OCI-LY1 (cell line): ENCODE data around the gene DCLK1.
"Not testable (repeated sequence)": the region's sequence is repeated elsewhere in the genome, so short reads cannot be mapped to it uniquely, and the experiment has no call there.

Source experiments
- H2AFZ ChIP-seq: fragments of 200-600 bp; sonication (generic), shearing (Covaris generic); 2 replicates; pipeline ENCODE4 v1.6.0; 2014; ENCODE audit warnings: antibody characterized with exemption, mild to moderate bottlenecking, low read length
- H3F3A ChIP-seq: fragments of 200-600 bp; sonication (generic), shearing (Covaris generic); 2 replicates; pipeline ENCODE4 v1.6.0; 2014; ENCODE audit warnings: mild to moderate bottlenecking, antibody characterized with exemption, low read length, moderate library complexity; ENCODE audit not compliant: insufficient read depth
- H3K27ac ChIP-seq: fragments of 200-600 bp; sonication (generic); 2 replicates; pipeline ENCODE4 v1.5.1; 2014; ENCODE audit warnings: low read length, mixed run types, mild to moderate bottlenecking, low read depth; ENCODE audit not compliant: poor library complexity, severe bottlenecking
- H3K27me3 ChIP-seq: fragments of 200-600 bp; sonication (generic); 2 replicates; pipeline ENCODE4 v1.6.0; 2014; ENCODE audit warnings: antibody characterized with exemption, mild to moderate bottlenecking, low read length, moderate library complexity; ENCODE audit not compliant: insufficient read depth
- H3K36me3 ChIP-seq: fragments of 200-600 bp; sonication (generic); 2 replicates; pipeline ENCODE4 v1.6.1; 2014; ENCODE audit warnings: mild to moderate bottlenecking, antibody characterized with exemption, low read length, moderate library complexity, mixed read lengths; ENCODE audit not compliant: insufficient read depth
- H3K4me1 ChIP-seq: fragments of 200-600 bp; sonication (generic); 2 replicates; pipeline ENCODE4 v1.5.1; 2014; ENCODE audit warnings: mild to moderate bottlenecking, low read length, moderate library complexity; ENCODE audit not compliant: insufficient read depth, severe bottlenecking
- H3K4me2 ChIP-seq: fragments of 200-600 bp; sonication (generic), shearing (Covaris generic); 2 replicates; pipeline ENCODE4 v1.6.1; 2014; ENCODE audit warnings: low read length
- H3K4me3 ChIP-seq: fragments of 200-600 bp; sonication (generic); 2 replicates; pipeline ENCODE4 v1.5.1; 2014; ENCODE audit warnings: low read length, low read depth, mild to moderate bottlenecking, mixed read lengths; ENCODE audit not compliant: poor library complexity, severe bottlenecking
- H3K79me2 ChIP-seq: fragments of 200-600 bp; shearing (Covaris generic); 2 replicates; pipeline ENCODE4 v1.6.1; 2016; ENCODE audit warnings: mixed run types, low read length, mixed read lengths; ENCODE audit not compliant: insufficient read depth
- H3K9ac ChIP-seq: fragments of 200-600 bp; sonication (generic), shearing (Covaris generic); 2 replicates; pipeline ENCODE4 v1.6.1; 2014; ENCODE audit warnings: mild to moderate bottlenecking, low read length, mixed read lengths
- H3K9me2 ChIP-seq: fragments of 200-600 bp; sonication (generic), shearing (Covaris generic); 2 replicates; pipeline ENCODE4 v1.6.1; 2014; ENCODE audit warnings: low read depth, mild to moderate bottlenecking, low read length, mixed read lengths
- H3K9me3 ChIP-seq: fragments of 200-600 bp; shearing (Covaris generic); 2 replicates; pipeline ENCODE4 v1.6.1; 2014; ENCODE audit warnings: low read length, mixed read lengths
- H4K20me1 ChIP-seq: fragments of 200-600 bp; sonication (generic), shearing (Covaris generic); 2 replicates; pipeline ENCODE4 v1.6.0; 2016; ENCODE audit warnings: mild to moderate bottlenecking, low read length; ENCODE audit not compliant: insufficient read depth
- EZH2 ChIP-seq: fragments of 200-600 bp; sonication (generic), shearing (Covaris generic); IDR thresholded peaks from 2 replicates; pipeline ENCODE4 v1.8.0; 2017; ENCODE audit warnings: borderline replicate concordance, mixed run types, mild to moderate bottlenecking, antibody characterized with exemption, low read length, moderate library complexity, mixed read lengths
- TF ChIP-seq, protein P1 (sequence below): fragments of 200-600 bp; sonication (generic), shearing (Covaris generic); IDR thresholded peaks from 2 replicates; pipeline ENCODE4 v1.5.1; 2017; ENCODE audit warnings: mild to moderate bottlenecking, antibody characterized with exemption, low read length, moderate library complexity, mixed read lengths

Gene DCLK1

DNA sequence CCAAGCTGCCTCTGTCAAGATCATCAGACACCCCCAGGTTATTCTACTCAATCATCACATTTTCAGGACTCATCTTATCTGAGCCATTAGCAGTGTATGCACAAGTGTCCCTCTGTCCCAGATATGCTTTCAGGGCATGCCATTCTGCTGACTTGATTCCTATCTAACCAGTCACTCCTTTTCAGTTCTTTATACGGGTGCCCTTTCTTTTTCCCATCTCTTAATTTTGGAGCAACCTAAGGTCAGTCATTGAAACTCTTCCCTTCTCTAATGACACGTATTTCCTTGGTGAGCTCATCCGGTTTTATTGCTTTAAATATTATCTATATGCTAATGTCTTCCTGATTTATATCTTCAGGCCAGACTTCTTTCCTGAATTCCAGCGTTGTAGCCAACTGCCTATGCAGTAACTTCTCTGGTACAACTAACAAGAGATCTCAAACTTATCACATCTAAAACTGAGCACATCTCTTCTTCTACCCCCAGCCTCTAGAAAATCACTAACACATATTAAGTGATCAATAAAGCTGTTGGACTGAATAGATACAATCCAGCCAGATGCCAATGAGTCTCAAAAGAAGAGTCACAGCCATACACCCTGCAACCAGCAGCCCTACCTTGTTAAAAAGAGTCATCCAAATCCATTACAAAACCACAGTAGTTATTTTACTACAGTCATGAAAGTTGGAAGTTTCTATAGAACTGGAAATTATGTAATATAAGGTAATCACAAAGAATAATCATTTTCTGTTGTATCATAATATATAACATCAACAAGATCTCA lies 58.8 kb downstream of the DCLK1 start:
- Histone ChIP-seq H2AFZ (no peak overlapping the region), H3K4me3 (no peak overlapping the region), H3K27ac (no peak overlapping the region), H3K9ac (no peak overlapping the region), H3F3A (no peaks in the 10 kb centered on the region), H3K79me2 (no peaks in the 10 kb centered on the region), H4K20me1 (no peaks in the 10 kb centered on the region), H3K27me3 (no peaks in the 10 kb centered on the region), H3K9me2 (no peaks in the 10 kb centered on the region), H3K36me3 (no peaks in the 10 kb centered on the region), H3K4me2 (no peak overlapping the region), H3K4me1 (no peaks in the 10 kb centered on the region), H3K9me3 (no peaks in the 10 kb centered on the region)
- no peak for TF ChIP-seq EZH2
- TF ChIP-seq, protein P1, sequence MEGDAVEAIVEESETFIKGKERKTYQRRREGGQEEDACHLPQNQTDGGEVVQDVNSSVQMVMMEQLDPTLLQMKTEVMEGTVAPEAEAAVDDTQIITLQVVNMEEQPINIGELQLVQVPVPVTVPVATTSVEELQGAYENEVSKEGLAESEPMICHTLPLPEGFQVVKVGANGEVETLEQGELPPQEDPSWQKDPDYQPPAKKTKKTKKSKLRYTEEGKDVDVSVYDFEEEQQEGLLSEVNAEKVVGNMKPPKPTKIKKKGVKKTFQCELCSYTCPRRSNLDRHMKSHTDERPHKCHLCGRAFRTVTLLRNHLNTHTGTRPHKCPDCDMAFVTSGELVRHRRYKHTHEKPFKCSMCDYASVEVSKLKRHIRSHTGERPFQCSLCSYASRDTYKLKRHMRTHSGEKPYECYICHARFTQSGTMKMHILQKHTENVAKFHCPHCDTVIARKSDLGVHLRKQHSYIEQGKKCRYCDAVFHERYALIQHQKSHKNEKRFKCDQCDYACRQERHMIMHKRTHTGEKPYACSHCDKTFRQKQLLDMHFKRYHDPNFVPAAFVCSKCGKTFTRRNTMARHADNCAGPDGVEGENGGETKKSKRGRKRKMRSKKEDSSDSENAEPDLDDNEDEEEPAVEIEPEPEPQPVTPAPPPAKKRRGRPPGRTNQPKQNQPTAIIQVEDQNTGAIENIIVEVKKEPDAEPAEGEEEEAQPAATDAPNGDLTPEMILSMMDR: no peak

DNA sequence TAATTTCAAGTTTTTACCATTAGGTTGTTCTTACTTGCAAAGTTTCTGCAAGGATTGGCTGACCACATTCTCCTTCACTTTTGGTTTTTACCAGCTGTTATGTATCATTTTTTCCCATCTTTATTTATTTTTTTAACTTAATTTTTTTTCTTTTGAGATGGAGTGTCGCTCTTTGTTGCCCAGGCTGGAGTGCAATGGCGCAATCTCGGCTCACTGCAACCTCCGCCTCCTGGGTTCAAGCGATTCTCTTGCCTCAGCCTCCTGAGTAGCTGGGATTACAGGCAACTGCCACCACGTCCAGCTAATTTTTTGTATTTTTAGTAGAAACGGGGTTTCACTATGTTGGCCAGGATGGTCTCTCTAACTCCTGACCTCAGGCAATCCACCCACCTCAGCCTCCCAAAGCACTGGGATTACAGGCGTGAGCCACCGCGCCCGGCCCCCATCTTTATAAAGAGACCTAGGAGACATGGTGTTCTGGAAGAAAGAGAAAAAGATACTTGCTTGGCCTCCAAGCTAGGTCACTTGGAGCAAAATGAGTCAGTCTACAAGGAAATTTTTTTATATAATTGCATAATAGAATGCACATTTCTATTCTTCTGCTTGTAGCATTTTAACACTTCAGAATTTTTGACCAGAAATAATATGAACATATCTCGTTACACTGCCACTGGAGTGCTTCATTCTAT lies 60.5 kb downstream of the DCLK1 start:
- not testable (repeated sequence) for H3K27me3 ChIP-seq, H3K27ac ChIP-seq, H3K79me2 ChIP-seq, H2AFZ ChIP-seq, H3K9me3 ChIP-seq, H3K9ac ChIP-seq, H3F3A ChIP-seq, H4K20me1 ChIP-seq, H3K4me1 ChIP-seq, H3K9me2 ChIP-seq, H3K36me3 ChIP-seq, H3K4me3 ChIP-seq, H3K4me2 ChIP-seq

DNA sequence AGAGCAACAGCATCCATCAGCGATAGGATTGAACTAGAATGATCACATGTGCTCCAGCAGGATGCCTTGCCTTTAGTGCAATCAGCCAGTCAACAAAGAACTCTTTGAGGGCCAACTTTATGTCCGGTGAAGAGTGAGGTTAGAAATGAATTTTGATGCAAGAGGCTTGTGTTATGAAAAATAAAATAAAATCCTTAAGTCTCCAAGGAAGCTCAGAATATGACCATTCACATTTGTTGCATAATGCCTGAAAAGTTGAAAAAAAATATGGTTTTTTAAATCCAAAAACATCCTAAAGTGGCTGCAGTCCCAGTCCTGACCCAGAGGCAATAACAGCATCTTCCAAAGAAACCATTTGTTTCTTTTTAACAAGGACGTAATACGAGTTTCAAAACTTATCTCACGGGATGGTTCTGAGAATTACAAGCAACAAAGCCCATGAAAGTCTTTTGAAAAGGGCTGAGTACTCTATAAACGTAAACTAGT lies 61.3 kb downstream of the DCLK1 start:
- H4K20me1 ChIP-seq: no peaks in the 10 kb centered on the region
- H3K9me2 ChIP-seq: no peaks in the 10 kb centered on the region
- H3K9me3 ChIP-seq: no peaks in the 10 kb centered on the region
- H3K4me3 ChIP-seq: no peak overlapping the region
- H2AFZ ChIP-seq: no peak overlapping the region
- no peak overlapping the region for H3K27ac ChIP-seq
- no peaks in the 10 kb centered on the region for H3F3A ChIP-seq
- H3K27me3 ChIP-seq: no peaks in the 10 kb centered on the region
- no peak overlapping the region for H3K9ac ChIP-seq
- H3K4me1 ChIP-seq: no peaks in the 10 kb centered on the region
- no peaks in the 10 kb centered on the region for H3K36me3 ChIP-seq
- TF ChIP-seq, protein P1: no peak
- no peak for TF ChIP-seq EZH2
- no peak overlapping the region for H3K4me2 ChIP-seq
- H3K79me2 ChIP-seq: no peaks in the 10 kb centered on the region
